ENCODE data around the gene CFAP251. TPM values are rescaled to one million over a fixed set of nuclear protein-coding genes. Genes with fewer than 3 reads are reported as not detected.

CFAP251 gene
- total RNA-seq, 1 experiment from 2014 or later: 2.0 TPM

DNA sequence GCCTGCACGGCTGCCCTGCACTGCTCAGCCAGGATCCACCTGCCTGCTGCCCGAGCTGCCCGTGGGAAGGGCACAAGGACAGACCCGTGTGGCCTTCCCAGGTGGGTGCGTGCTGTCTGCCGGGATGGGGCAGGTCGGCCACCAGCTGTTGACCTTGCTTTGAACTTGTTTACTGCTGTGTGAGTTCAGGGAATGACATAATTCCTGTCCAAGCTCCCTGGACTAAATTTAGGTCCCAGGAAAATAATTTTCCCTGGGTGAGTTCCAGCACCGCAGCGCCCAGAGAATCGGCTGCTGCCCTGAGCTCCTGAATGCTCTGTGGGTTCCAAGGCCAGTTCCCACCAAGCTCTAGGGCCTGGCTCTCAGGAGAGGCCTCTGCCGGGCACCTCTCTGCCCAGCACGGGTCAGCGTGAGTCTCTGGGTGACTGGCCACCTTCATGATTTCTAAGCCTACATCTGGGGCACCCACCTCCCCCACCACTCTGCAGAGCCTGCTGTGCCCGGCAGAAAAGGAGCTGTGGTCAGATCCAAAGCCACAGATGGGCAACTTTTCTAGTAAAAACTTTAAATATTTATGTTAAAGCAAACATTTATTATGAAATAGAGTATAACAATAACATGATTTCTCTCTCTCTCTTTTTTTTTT, 133.0 kb downstream of the CFAP251 start:
- no peak for DNase-seq (ENCODE audit: low read depth)

DNA sequence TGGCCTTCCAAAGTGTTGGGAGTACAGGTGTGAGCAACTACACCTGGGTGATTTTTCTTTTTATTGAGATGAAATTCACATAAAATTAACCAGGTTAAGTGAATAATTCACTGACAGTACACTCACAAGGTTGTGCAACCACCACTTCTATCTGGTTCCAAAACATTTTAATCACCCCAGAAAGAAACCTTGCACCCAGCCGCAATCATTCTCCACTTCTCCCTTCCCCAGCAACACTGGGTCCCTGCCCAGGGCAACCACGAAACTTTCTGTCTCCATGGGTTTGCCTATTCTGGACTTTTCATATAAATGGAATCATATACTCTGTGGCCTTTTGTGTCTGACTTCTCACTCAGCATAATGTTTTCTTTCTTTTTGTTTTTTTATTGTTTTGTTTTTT, 133.9 kb downstream of the CFAP251 start:
- DNase-seq (ENCODE audit: low read depth): no peak

Other genes with a start within 250 kb of the CFAP251 start
- 0.10 TPM in 1 of 2 replicates, not detected in the other for gene MORN3, start 248.9 kb upstream of the CFAP251 start, total RNA-seq (2014; rRNA removed; shearing (Covaris generic))
- gene TMEM120B, start 205.8 kb upstream of the CFAP251 start, total RNA-seq (2014; rRNA removed; shearing (Covaris generic)): 2.9 and 3.4 TPM in 2 replicates
- gene RHOF, start 124.9 kb upstream of the CFAP251 start, total RNA-seq (2014; rRNA removed; shearing (Covaris generic)): 1.1 and 1.5 TPM in 2 replicates
- 0.96 and 1.1 TPM in 2 replicates for gene SETD1B, start 114.6 kb upstream of the CFAP251 start, total RNA-seq (2014; rRNA removed; shearing (Covaris generic))
- gene HPD, start 59.7 kb upstream of the CFAP251 start, total RNA-seq (2014; rRNA removed; shearing (Covaris generic)): not detected in 2 replicates
- gene PSMD9, start 29.8 kb upstream of the CFAP251 start, total RNA-seq (2014; rRNA removed; shearing (Covaris generic)): 40.4 and 54.3 TPM in 2 replicates
- 0.72 and 1.1 TPM in 2 replicates for gene BCL7A, start 103.3 kb downstream of the CFAP251 start, total RNA-seq (2014; rRNA removed; shearing (Covaris generic))
- 2.6 and 3.8 TPM in 2 replicates for gene MLXIP, start 160.2 kb downstream of the CFAP251 start, total RNA-seq (2014; rRNA removed; shearing (Covaris generic))

Data from RPMI7951 (cell line).